Smooth muscle cell (in vitro differentiated cells): ENCODE results near the gene STRN. TPM values are rescaled to one million over a fixed set of nuclear protein-coding genes. Genes with fewer than 3 reads are reported as not detected.

Source experiments
- DNase-seq: peaks from one replicate; lab custom pipeline; 2025; ENCODE audit not compliant: unreplicated experiment; lab: John Stamatoyannopoulos, UW
- H2AFZ ChIP-seq: fragments of 200-600 bp; sonication (generic); 2 replicates; pipeline ENCODE4 v1.6.0; 2016; ENCODE audit warnings: antibody characterized with exemption, low read depth, mild to moderate bottlenecking
- H3F3A ChIP-seq: fragments of 200-600 bp; sonication (generic); 2 replicates; pipeline ENCODE4 v1.6.0; 2017; ENCODE audit warnings: antibody characterized with exemption, low read depth
- H3K27ac ChIP-seq: fragments of 200-600 bp; sonication (generic); 2 replicates; pipeline ENCODE4 v1.5.1; 2016; ENCODE audit warnings: low read depth, mild to moderate bottlenecking
- H3K27me3 ChIP-seq: fragments of 200-600 bp; sonication (generic); 2 replicates; pipeline ENCODE4 v1.6.1; 2016; ENCODE audit warnings: low read depth, mild to moderate bottlenecking
- H3K36me3 ChIP-seq: fragments of 200-600 bp; sonication (generic); 2 replicates; pipeline ENCODE4 v1.5.1; 2016; ENCODE audit warnings: low read depth
- H3K4me1 ChIP-seq: fragments of 200-600 bp; sonication (generic); 2 replicates; pipeline ENCODE4 v1.5.1; 2016; ENCODE audit warnings: low read depth
- H3K4me2 ChIP-seq: fragments of 200-600 bp; sonication (generic); 2 replicates; pipeline ENCODE4 v1.6.0; 2016; ENCODE audit warnings: mild to moderate bottlenecking
- H3K4me3 ChIP-seq: fragments of 200-600 bp; sonication (generic); 2 replicates; pipeline ENCODE4 v1.5.1; 2016; ENCODE audit warnings: mild to moderate bottlenecking
- H3K79me2 ChIP-seq: fragments of 200-600 bp; sonication (generic); 2 replicates; pipeline ENCODE4 v1.6.0; 2016; ENCODE audit warnings: low read depth, mild to moderate bottlenecking
- H3K9ac ChIP-seq: fragments of 200-600 bp; sonication (generic); 2 replicates; pipeline ENCODE4 v1.6.0; 2016; ENCODE audit warnings: low read depth
- H3K9me3 ChIP-seq: fragments of 200-600 bp; sonication (generic); replicated peaks from 2 replicates; pipeline ENCODE4 v1.5.1; 2016; ENCODE audit warnings: low read depth
- H4K20me1 ChIP-seq: fragments of 200-600 bp; sonication (generic); 2 replicates; pipeline ENCODE4 v1.6.0; 2016; ENCODE audit warnings: low read depth
- CTCF ChIP-seq: fragments of 200-600 bp; sonication (generic); IDR thresholded peaks from 2 replicates; pipeline ENCODE4 v1.5.1; 2017; ENCODE audit warnings: borderline replicate concordance, mild to moderate bottlenecking, antibody characterized with exemption; ENCODE audit not compliant: insufficient read depth, poor library complexity, severe bottlenecking
- WGBS: methylation state at CpG from one replicate; pipeline ENCODE4 v1.1.7; 2016; ENCODE audit warnings: low lambda C conversion rate; 5-methylcytosine and 5-hydroxymethylcytosine counted together
- polyA plus RNA-seq: library from polyadenylated mRNA; unstranded; fragments of >200 nt; fragmentation: Nextera tagmentation; extraction: Ambion mirVana; gene quantifications from 2 replicates; pipeline ENCODE4 v1.2.1, GENCODE V29; 2016
- total RNA-seq: library from RNA; depleted of rRNA; stranded (reverse); fragments of >200 nt; gene quantifications from 2 replicates; pipeline ENCODE4 v1.2.3, GENCODE V29; 2014

The STRN gene, protein sequence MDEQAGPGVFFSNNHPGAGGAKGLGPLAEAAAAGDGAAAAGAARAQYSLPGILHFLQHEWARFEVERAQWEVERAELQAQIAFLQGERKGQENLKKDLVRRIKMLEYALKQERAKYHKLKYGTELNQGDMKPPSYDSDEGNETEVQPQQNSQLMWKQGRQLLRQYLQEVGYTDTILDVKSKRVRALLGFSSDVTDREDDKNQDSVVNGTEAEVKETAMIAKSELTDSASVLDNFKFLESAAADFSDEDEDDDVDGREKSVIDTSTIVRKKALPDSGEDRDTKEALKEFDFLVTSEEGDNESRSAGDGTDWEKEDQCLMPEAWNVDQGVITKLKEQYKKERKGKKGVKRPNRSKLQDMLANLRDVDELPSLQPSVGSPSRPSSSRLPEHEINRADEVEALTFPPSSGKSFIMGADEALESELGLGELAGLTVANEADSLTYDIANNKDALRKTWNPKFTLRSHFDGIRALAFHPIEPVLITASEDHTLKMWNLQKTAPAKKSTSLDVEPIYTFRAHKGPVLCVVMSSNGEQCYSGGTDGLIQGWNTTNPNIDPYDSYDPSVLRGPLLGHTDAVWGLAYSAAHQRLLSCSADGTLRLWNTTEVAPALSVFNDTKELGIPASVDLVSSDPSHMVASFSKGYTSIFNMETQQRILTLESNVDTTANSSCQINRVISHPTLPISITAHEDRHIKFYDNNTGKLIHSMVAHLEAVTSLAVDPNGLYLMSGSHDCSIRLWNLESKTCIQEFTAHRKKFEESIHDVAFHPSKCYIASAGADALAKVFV
- 17.4 and 19.6 TPM in 2 replicates for total RNA-seq
- polyA plus RNA-seq, result 4.6 and 8.1 TPM in 2 replicates

- H3K79me2 ChIP-seq, result peaks cover 39% of the 10 kb centered on the region
- H3K36me3 ChIP-seq, result no peaks in the 10 kb centered on the region
- H3F3A ChIP-seq, result no peaks in the 10 kb centered on the region
- H2AFZ ChIP-seq, result peak within 1 kb of the TSS; percentile 92
- peaks cover 19% of the 10 kb centered on the region for H4K20me1 ChIP-seq
- peak; percentile 89 for DNase-seq
- peak within 1 kb of the TSS; percentile 85 for H3K9ac ChIP-seq
- peak within 1 kb of the TSS; percentile 99 for H3K4me2 ChIP-seq
- peaks cover 17% of the 10 kb centered on the region for H3K4me1 ChIP-seq
- H3K9me3 ChIP-seq, result no peaks in the 10 kb centered on the region
- peak within 1 kb of the TSS; percentile 81 for H3K27ac ChIP-seq
- peak within 1 kb of the TSS; percentile 99 for H3K4me3 ChIP-seq
- WGBS, result 1% methylated on average over 52 of the region's 91 CpGs
- no peaks in the 10 kb centered on the region for H3K27me3 ChIP-seq
- TF ChIP-seq CTCF, result no peak
Measured at GRCh38 chr2:36966370-36967235, at the start of gene STRN. Gene STRN (minus strand): TSS chr2:36966536. CDS start chr2:36966463, 73 bp downstream.

DNA sequence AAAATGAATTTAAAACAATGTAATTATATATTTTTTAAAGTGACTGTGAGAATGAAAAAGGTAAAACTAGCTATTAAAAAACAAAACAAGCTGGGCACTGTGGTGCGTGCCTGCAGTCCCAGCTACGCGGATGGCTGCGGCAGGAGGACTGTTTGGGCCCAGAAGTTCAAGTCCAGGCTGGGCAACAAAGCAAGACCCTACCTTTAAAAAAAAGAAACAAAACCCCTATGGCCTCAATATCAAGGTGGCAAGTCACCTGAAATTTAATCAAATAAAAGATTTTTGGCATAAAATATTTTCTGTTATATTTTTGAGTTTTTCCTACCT, 46.9 kb upstream of the STRN start:
- Histone ChIP-seq H3K36me3 (peaks cover 15% of the 10 kb centered on the region), H3K27ac (no peak overlapping the region), H3K4me2 (no peak overlapping the region), H2AFZ (no peak overlapping the region), H3K4me1 (no peaks in the 10 kb centered on the region), H3K27me3 (no peaks in the 10 kb centered on the region), H3F3A (no peaks in the 10 kb centered on the region), H3K9me3 (no peaks in the 10 kb centered on the region), H4K20me1 (no peaks in the 10 kb centered on the region), H3K79me2 (no peaks in the 10 kb centered on the region), H3K4me3 (no peak overlapping the region), H3K9ac (no peak overlapping the region)
- WGBS, result over 99% methylated on average over 4 of the region's 4 CpGs
- no peak for DNase-seq
- TF ChIP-seq CTCF, result no peak

GRCh38 chr2:37011130-37011529, 44.8 kb upstream of the STRN start:
- peaks cover 6% of the 10 kb centered on the region for H3K36me3 ChIP-seq
- no peak for DNase-seq
- H3K27ac ChIP-seq, result no peak overlapping the region
- no peaks in the 10 kb centered on the region for H3K27me3 ChIP-seq
- no peaks in the 10 kb centered on the region for H3K79me2 ChIP-seq
- H3F3A ChIP-seq, result no peaks in the 10 kb centered on the region
- no peak overlapping the region for H3K4me3 ChIP-seq
- H4K20me1 ChIP-seq, result no peaks in the 10 kb centered on the region
- H3K4me1 ChIP-seq, result no peaks in the 10 kb centered on the region
- 87% methylated on average over 5 of the region's 5 CpGs for whole genome bisulfite sequencing
- no peak overlapping the region for H3K9ac ChIP-seq
- no peak for TF ChIP-seq CTCF
- no peak overlapping the region for H2AFZ ChIP-seq
- no peaks in the 10 kb centered on the region for H3K9me3 ChIP-seq
- no peak overlapping the region for H3K4me2 ChIP-seq
